Prostate gland (tissue), 2 donors: ENCODE data around the gene UBTF.

ENCODE experiments used
- CTCF ChIP-seq, 4 experiments: fragments of 200-600 bp in 2 of 4; fragments of 450-650 bp in 2 of 4; sonication (generic) in 2 of 4; IDR thresholded peaks; 1 replicate in 3 of 4; 2 replicates in 1 of 4; pipeline ENCODE4 v1.5.1; 2016 to 2019; ENCODE audit warnings: antibody characterized with exemption in 4 of 4, mild to moderate bottlenecking in 2 of 4, moderate library complexity in 2 of 4
- POLR2A ChIP-seq: fragments of 450-650 bp; IDR thresholded peaks from one replicate; pipeline ENCODE4 v1.6.1; 2016; ENCODE audit warnings: antibody characterized with exemption, mild to moderate bottlenecking
- POLR2AphosphoS5 ChIP-seq: sonication (generic); formaldehyde crosslinking; IDR thresholded peaks from one replicate; pipeline ENCODE4 v1.6.1; 2017; ENCODE audit warnings: antibody characterized with exemption

- TF ChIP-seq CTCF (IDR thresholded peaks at IDR 0.05) = no peak
- TF ChIP-seq POLR2AphosphoS5 = no peak
- TF ChIP-seq POLR2A = no peak
Measured at GRCh38 chr17:44251062-44251461, 31.6 kb upstream of the UBTF start.
